GM12865 (cell line): ENCODE data around the gene EREG.

Source experiments
- DNase-seq: peaks from one replicate; pipeline ENCODE4 v3.0.0; 2010; ENCODE audit warnings: low read depth
- H3K4me3 ChIP-seq: 2 replicates; pipeline ENCODE4 v1.5.1; 2011; ENCODE audit warnings: mild to moderate bottlenecking, low read depth, low read length, control low read depth
- TF ChIP-seq, protein P1 (sequence below): IDR thresholded peaks from 2 replicates; pipeline ENCODE4 v1.5.1; 2011; ENCODE audit warnings: low read length, control low read depth, low read depth, inconsistent platforms; ENCODE audit not compliant: insufficient read depth; ENCODE audit errors: missing control alignments

EREG gene

DNA sequence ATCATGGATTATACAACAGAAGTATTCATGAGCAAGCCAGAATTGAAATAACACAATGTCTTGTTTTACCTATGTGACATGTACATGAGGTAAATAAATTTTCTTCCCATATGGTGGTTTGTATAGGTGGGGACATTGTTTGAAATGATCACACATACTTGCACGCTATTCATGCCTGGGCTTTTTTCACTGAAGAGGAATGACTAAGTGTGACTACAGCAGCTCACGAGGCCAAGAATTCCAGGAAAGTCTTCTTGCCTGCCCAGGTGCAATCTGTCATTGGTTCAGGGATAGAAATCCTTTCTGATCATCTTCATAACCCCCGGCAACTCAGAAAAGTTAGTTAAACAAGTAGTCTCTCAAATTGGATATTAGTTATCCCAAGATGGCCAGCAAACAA lies 43.7 kb downstream of the EREG start:
- no peak for DNase-seq
- TF ChIP-seq, protein P1, sequence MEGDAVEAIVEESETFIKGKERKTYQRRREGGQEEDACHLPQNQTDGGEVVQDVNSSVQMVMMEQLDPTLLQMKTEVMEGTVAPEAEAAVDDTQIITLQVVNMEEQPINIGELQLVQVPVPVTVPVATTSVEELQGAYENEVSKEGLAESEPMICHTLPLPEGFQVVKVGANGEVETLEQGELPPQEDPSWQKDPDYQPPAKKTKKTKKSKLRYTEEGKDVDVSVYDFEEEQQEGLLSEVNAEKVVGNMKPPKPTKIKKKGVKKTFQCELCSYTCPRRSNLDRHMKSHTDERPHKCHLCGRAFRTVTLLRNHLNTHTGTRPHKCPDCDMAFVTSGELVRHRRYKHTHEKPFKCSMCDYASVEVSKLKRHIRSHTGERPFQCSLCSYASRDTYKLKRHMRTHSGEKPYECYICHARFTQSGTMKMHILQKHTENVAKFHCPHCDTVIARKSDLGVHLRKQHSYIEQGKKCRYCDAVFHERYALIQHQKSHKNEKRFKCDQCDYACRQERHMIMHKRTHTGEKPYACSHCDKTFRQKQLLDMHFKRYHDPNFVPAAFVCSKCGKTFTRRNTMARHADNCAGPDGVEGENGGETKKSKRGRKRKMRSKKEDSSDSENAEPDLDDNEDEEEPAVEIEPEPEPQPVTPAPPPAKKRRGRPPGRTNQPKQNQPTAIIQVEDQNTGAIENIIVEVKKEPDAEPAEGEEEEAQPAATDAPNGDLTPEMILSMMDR: no peak
- no peak overlapping the region for H3K4me3 ChIP-seq

DNA sequence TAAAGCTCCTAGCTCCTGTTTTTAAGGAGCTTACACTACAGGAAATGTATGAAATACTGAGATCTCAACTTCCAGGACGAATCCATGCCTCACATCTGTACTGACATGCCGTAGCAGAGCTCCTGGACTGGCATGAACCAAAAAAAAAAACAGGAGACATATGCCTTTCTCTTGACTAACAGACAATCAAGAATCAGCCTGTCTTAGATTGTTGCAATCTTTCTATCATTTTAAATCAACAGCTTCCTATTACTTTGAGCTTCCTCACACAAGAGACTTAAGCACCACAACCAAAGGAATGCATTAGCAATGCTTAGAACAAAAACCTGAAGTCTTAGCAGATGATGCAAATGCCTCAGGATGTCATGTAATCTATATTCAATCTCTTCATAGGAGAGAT lies 45.3 kb downstream of the EREG start:
- H3K4me3 ChIP-seq: no peak overlapping the region
- no peak for DNase-seq
- TF ChIP-seq, protein P1: no peak

DNA sequence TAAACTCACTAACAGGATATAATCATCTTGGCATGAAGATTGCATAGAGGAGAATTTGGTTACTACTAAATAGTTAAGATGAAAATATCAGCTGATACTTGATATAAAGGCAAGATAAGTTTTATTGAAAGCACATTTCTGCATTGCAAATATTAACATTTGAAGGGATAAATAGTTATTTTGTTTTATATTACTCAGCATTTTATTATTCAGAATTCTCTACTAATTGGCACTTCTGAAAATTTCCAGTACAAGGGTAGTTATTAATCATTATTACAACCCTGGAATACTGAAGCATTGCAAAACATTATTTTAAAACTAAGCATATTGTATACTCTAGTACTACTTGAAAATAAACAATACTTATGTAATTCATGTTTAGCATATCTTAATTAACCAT lies 47.3 kb downstream of the EREG start:
- H3K4me3 ChIP-seq: no peak overlapping the region
- DNase-seq: no peak
- TF ChIP-seq, protein P1: no peak

DNA sequence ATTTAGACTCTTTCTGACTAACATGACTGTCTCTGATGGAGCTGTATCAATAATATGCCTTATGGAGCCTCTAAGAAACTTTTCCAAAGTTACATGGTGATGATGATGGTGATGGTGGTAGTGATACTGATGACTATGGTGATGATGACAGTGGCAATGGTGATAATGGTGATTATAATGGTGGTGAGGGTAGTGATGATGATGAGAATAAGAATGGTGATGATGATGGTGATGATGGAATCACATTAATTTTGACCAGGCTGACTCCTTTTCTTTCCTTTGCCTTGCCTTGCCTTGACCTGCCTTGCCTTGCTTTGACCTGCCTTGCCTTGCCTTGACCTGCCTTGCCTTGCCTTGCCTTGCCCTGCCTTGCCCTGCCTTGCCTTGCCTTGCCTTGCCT lies 48.3 kb downstream of the EREG start:
- no peak overlapping the region for H3K4me3 ChIP-seq
- DNase-seq: no peak
- TF ChIP-seq, protein P1: no peak

DNA sequence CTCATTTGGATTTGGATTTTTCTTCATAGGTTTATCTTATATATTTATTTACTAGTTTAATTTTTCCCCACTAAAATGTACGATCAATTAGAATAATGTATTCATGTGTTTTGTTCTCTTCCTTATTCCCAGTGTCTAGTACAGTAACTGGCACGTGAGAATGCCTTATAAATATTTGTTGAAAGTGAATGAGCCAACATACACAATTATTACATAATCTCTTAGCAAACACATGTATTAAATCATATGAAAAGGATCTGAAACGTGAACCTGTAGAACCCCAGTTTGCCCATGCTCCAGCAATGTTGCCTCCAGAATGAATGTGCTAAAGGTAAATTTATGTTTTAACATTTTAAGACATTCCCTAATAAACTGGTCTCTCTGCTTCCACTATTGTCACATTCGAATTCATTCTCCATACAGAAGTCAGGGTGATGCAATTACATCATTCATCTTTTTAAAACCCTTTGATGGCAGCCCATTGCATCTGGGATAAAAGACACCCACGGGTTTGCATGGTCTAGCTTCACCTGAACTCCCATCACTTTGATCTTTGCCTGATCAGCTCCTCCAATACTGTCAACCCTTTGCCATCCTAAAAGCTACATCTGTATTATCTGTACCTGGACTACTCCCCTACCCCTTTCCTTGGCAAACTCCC lies 49.3 kb downstream of the EREG start:
- H3K4me3 ChIP-seq: no peak overlapping the region
- DNase-seq: no peak
- TF ChIP-seq, protein P1: no peak

DNA sequence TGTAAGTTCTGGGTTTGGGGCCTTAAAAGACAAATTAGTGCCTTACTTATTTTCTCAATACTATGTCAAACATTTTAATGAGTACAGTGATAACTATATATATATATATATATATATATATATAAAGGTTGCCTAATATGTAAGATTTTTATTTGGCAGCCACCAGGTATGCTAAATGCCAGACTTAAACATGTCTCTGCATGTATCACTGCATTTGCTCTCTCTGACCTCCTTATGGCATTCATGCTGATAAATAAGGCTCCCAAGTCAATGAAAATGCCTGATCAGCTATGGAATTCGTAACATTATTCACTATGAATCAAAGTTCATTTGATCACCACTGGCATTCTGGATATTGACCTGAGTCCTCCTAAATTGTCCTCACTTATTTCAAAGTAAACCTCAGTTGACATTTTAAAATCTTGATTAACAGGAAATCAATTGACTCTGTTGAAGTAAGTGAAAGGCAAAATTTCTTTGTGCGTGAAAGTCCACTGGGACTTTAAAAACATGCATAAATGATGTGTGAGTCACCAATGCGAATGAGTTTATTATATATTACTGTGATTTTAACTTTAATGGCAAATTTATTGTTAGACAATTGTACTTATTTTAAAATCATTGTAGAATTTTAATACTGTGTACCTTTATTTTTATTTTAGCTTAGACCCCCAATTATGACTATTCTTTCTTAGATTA lies 50.8 kb downstream of the EREG start:
- TF ChIP-seq, protein P1: no peak
- H3K4me3 ChIP-seq: no peak overlapping the region
- DNase-seq: no peak
